K562 (cell line): ENCODE data around the gene TLE6. TPM values are rescaled to one million over a fixed set of nuclear protein-coding genes. Genes with fewer than 3 reads are reported as not detected.

Experiments used
- BACH1 ChIP-seq: fragments of 200-800 bp; sonication (Bioruptor generic); IDR thresholded peaks from 2 replicates; pipeline ENCODE4 v1.6.1; 2016; ENCODE audit warnings: missing genetic modification characterization, missing compliant biosample characterization
- CREM ChIP-seq: IDR thresholded peaks from 2 replicates; pipeline ENCODE4 v1.6.1; 2014; ENCODE audit warnings: antibody characterized with exemption, low read depth
- FIP1L1 ChIP-seq: fragments of 200-400 bp; formaldehyde crosslinking; IDR thresholded peaks from 2 replicates; pipeline ENCODE4 v1.6.1; 2018; ENCODE audit warnings: mild to moderate bottlenecking, low read depth, low read length; ENCODE audit not compliant: poor library complexity, severe bottlenecking
- FOXM1 ChIP-seq, 2 experiments: fragments of 450-650 bp in 1 of 2; sonication (generic) in 1 of 2; formaldehyde crosslinking in 1 of 2; IDR thresholded peaks; 2 replicates each; pipeline versions ENCODE4 v1.6.1 to v1.9.0; 2017 to 2022; ENCODE audit warnings: low read depth in 2 of 2, mild to moderate bottlenecking in 2 of 2, missing genetic modification reagents in 1 of 2, moderate library complexity in 1 of 2
- HIVEP1 ChIP-seq: fragments of 250-450 bp; sonication (Bioruptor Pico); IDR thresholded peaks from 2 replicates; pipeline ENCODE4 v1.4.0; 2020; ENCODE audit warnings: mild to moderate bottlenecking
- HNRNPL ChIP-seq: fragments of 200-400 bp; formaldehyde crosslinking; IDR thresholded peaks from 2 replicates; pipeline ENCODE4 v1.6.1; 2017; ENCODE audit warnings: low read depth, mild to moderate bottlenecking, low read length
- HOXB6 ChIP-seq: fragments of 250-450 bp; sonication (Bioruptor Pico); IDR thresholded peaks from 2 replicates; pipeline ENCODE4 v1.5.1; 2022; ENCODE audit warnings: mild to moderate bottlenecking, borderline replicate concordance
- NCOA4 ChIP-seq: fragments of 450-650 bp; IDR thresholded peaks from 2 replicates; pipeline ENCODE4 v1.6.1; 2018; ENCODE audit warnings: mild to moderate bottlenecking; ENCODE audit not compliant: partially characterized antibody
- SREBF1 ChIP-seq: fragments of 150-350 bp; IDR thresholded peaks from 2 replicates; pipeline ENCODE4 v1.6.1; 2014; ENCODE audit warnings: antibody characterized with exemption, low read depth, low read length, borderline replicate concordance
- TAL1 ChIP-seq: fragments of 450-650 bp; IDR thresholded peaks from 2 replicates; pipeline ENCODE4 v1.6.1; 2016; ENCODE audit warnings: mild to moderate bottlenecking
- ZNF239 ChIP-seq: fragments of 250-450 bp; sonication (Bioruptor Pico); IDR thresholded peaks from 2 replicates; pipeline ENCODE4 v1.4.0; 2020; ENCODE audit warnings: mild to moderate bottlenecking
- ZNF699 ChIP-seq: fragments of 250-450 bp; sonication (Bioruptor Pico); IDR thresholded peaks from 2 replicates; pipeline ENCODE4 v1.8.0; 2021; ENCODE audit warnings: mild to moderate bottlenecking, moderate library complexity; ENCODE audit not compliant: insufficient replicate concordance
- ZNF740 ChIP-seq, 3 experiments: fragments of 200-800 bp in 1 of 3; sonication (Bioruptor generic) in 1 of 3; sonication (generic) in 1 of 3; formaldehyde crosslinking in 1 of 3; IDR thresholded peaks; 2 replicates each; pipeline versions ENCODE4 v1.6.1 to v1.8.0; 2016 to 2022; ENCODE audit warnings: mild to moderate bottlenecking in 2 of 3, missing compliant biosample characterization in 2 of 3, missing genetic modification characterization in 2 of 3, missing genetic modification reagents in 1 of 3
- polyA plus RNA-seq, 8 experiments: library from polyadenylated mRNA; depleted of rRNA in 4 of 8; stranded (reverse) in 5 of 8; unstranded in 3 of 8; fragments of >200 nt; fragmentation: Nextera tagmentation in 2 of 8; fragmentation: Illumina TruSeq in 1 of 8; extraction: Ambion mirVana in 2 of 8; extraction: Trizol in 1 of 8; gene quantifications; 2 replicates each; pipeline versions ENCODE4 v1.2.1 to v1.2.3, GENCODE V29; 2011 to 2014; ENCODE audit warnings: inconsistent platforms in 1 of 8, missing spikeins in 1 of 8
- total RNA-seq, 7 experiments: library from RNA; depleted of rRNA in 6 of 7; stranded (reverse); fragments of >200 nt in 6 of 7; fragmentation: Illumina TruSeq in 2 of 7; extraction: Trizol in 2 of 7; gene quantifications; 2 replicates each; pipeline versions ENCODE4 v1.2.1 to v1.2.3, GENCODE V29; 2011 to 2021; ENCODE audit warnings: low replicate concordance in 1 of 7
- TF ChIP-seq, protein P1 (sequence below): sonication (generic); formaldehyde crosslinking; IDR thresholded peaks from 2 replicates; pipeline ENCODE4 v1.8.0; 2023; ENCODE audit warnings: mild to moderate bottlenecking, missing genetic modification reagents
- TF ChIP-seq, protein P2 (sequence below): sonication (generic); formaldehyde crosslinking; IDR thresholded peaks from 2 replicates; pipeline ENCODE4 v1.8.0; 2022; ENCODE audit warnings: mild to moderate bottlenecking, missing genetic modification reagents
- TF ChIP-seq, protein P3 (sequence below): sonication (generic); formaldehyde crosslinking; IDR thresholded peaks from 2 replicates; pipeline ENCODE4 v1.8.0; 2022; ENCODE audit warnings: mild to moderate bottlenecking, missing genetic modification reagents

Gene TLE6
- total and polyA plus RNA-seq, 9 of the 15 experiments (the other 6 are each of a cell fraction or from before 2014, with no cell fraction given): 1.1 to 6.1 (median 2.5) TPM

GRCh38 chr19:2944775-2945574 lies 32.4 kb upstream of the TLE6 start, which contains the start of gene ZNF77 (continued):
- TF ChIP-seq, protein P1, sequence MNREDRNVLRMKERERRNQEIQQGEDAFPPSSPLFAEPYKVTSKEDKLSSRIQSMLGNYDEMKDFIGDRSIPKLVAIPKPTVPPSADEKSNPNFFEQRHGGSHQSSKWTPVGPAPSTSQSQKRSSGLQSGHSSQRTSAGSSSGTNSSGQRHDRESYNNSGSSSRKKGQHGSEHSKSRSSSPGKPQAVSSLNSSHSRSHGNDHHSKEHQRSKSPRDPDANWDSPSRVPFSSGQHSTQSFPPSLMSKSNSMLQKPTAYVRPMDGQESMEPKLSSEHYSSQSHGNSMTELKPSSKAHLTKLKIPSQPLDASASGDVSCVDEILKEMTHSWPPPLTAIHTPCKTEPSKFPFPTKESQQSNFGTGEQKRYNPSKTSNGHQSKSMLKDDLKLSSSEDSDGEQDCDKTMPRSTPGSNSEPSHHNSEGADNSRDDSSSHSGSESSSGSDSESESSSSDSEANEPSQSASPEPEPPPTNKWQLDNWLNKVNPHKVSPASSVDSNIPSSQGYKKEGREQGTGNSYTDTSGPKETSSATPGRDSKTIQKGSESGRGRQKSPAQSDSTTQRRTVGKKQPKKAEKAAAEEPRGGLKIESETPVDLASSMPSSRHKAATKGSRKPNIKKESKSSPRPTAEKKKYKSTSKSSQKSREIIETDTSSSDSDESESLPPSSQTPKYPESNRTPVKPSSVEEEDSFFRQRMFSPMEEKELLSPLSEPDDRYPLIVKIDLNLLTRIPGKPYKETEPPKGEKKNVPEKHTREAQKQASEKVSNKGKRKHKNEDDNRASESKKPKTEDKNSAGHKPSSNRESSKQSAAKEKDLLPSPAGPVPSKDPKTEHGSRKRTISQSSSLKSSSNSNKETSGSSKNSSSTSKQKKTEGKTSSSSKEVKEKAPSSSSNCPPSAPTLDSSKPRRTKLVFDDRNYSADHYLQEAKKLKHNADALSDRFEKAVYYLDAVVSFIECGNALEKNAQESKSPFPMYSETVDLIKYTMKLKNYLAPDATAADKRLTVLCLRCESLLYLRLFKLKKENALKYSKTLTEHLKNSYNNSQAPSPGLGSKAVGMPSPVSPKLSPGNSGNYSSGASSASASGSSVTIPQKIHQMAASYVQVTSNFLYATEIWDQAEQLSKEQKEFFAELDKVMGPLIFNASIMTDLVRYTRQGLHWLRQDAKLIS (CRISPR knock-in tag): peak; percentile 45; the same call in 1 of the 2 replicates
- TF ChIP-seq TAL1 (no peak), HIVEP1 (peak; percentile 46; the same call in 1 of the 2 replicates), BACH1 (tag) (no peak), ZNF740 (CRISPR knock-in tag; IDR thresholded peaks at IDR 0.05) (peak; percentile 49; the same call in 1 of the 2 replicates), ZNF740 (tag; IDR thresholded peaks at IDR 0.05) (no peak), FOXM1 (IDR thresholded peaks at IDR 0.05; ENCODE audit: low read depth) (0 out of 2 replicates have a peak, but pooled peaks have one; percentile 7), FOXM1 (CRISPR knock-in tag; IDR thresholded peaks at IDR 0.05; ENCODE audit: low read depth) (peak; percentile 55; the same call in 1 of the 2 replicates), SREBF1 (no peak), HOXB6 (CRISPR knock-in tag) (no peak), FIP1L1 (peak; percentile 68), NCOA4 (no peak), CREM (peak; percentile 94), HNRNPL (no peak), ZNF699 (CRISPR knock-in tag) (no peak), ZNF239 (CRISPR knock-in tag) (0 out of 2 replicates have a peak, but pooled peaks have one; percentile 5)
- TF ChIP-seq, protein P2, sequence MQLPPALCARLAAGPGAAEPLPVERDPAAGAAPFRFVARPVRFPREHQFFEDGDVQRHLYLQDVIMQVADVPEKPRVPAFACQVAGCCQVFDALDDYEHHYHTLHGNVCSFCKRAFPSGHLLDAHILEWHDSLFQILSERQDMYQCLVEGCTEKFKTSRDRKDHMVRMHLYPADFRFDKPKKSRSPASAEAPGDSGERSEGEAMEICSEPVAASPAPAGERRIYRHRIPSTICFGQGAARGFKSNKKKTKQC (CRISPR knock-in tag): peak; percentile 71; the same call in 1 of the 2 replicates
- TF ChIP-seq, protein P3, sequence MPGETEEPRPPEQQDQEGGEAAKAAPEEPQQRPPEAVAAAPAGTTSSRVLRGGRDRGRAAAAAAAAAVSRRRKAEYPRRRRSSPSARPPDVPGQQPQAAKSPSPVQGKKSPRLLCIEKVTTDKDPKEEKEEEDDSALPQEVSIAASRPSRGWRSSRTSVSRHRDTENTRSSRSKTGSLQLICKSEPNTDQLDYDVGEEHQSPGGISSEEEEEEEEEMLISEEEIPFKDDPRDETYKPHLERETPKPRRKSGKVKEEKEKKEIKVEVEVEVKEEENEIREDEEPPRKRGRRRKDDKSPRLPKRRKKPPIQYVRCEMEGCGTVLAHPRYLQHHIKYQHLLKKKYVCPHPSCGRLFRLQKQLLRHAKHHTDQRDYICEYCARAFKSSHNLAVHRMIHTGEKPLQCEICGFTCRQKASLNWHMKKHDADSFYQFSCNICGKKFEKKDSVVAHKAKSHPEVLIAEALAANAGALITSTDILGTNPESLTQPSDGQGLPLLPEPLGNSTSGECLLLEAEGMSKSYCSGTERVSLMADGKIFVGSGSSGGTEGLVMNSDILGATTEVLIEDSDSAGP (CRISPR knock-in tag): 0 out of 2 replicates have a peak, but pooled peaks have one; percentile 41
